HG03108 (cell line): ENCODE measurements around the gene PAPPA.

Source experiments
- ATAC-seq: cut with Tn5 transposase; IDR thresholded peaks from one replicate; pipeline ENCODE4 v1.9.1; 2021; ENCODE audit warnings: moderate library complexity; ENCODE audit not compliant: unreplicated experiment

Gene PAPPA

DNA sequence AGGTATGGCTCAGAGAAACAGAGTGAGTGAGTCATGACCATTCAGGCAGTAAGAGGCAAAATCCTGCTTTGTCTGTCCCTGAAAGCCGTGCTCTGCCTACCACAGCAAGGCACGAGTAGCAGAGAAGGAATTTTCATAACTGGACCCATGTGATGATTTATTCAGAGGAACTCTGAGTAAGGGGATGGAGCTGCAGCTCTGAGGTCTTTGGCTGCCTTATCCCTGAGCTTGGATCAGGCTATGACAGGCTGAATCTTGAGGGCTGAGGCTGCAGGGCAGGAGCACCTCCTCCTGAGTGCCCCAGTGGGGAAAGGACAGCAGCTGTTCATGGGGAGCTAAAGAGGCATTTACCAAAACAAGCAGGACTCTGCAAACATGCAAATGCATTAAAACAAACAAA is 183.4 kb downstream of the PAPPA start:
- no peak for ATAC-seq

DNA sequence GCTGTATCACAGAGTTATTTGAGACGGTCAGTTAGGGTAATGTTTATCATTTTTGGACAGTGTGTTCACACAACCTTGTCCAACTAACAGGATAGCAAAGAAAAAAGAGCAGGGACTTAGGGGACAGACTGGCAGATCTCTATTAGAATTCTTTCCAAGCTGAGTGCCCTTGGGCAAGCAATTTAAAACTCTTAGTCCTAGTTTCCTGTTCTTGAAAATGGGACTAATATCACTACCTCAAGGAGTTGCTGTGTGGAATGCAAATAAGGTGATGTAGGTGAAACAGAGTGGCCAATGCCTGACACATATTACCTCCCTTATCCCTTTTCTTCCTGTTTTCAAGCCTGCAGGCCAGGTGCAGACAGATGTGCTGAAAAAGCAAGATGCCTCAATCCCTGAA is 186.7 kb downstream of the PAPPA start:
- ATAC-seq: no peak

- no peak for ATAC-seq
Observed at GRCh38 chr9:116342061-116342460, 188.5 kb downstream of the PAPPA start.

DNA sequence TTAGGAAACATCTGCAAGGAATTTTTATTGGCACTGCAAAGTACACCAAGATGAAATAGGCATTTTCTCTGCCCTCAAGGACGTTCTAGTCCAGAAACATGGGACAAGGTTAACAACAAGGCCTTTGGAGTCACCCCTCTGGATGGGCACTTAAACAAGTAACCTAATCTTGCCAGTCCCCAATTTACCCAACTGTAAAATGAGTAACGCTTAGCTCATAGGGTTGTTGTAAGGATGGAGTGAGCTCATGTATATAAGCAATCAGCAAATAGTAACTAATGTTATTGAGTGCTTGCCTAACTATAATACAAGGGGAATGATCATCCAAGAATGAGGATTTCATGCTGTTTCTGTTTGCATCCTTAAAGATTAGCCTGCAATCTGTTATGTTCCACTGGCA is 189.3 kb downstream of the PAPPA start:
- no peak for ATAC-seq

GRCh38 chr9:116344416-116344815 is 190.8 kb downstream of the PAPPA start:
- no peak for ATAC-seq

- no peak for ATAC-seq
Observed at GRCh38 chr9:116345393-116345792, 191.8 kb downstream of the PAPPA start.

DNA sequence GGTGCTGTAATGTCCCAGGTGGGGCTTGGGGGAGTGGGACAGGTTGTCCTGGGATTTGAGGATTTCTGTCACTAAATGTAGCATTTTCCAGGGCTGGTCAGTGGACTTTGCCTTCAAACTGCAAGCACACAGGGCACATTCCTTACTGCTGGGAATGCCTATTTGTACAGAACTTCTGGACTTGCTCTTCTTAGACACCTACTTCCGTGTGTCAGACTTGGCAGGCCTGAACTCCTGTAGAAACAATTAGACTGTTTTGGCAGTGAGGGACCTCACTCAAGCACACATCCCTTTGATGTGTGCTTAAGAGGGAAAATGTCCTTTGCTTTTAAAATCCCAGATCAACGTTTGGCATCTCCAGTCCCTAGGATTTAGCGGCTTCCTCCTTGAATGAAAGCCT is 192.2 kb downstream of the PAPPA start:
- ATAC-seq: no peak

DNA sequence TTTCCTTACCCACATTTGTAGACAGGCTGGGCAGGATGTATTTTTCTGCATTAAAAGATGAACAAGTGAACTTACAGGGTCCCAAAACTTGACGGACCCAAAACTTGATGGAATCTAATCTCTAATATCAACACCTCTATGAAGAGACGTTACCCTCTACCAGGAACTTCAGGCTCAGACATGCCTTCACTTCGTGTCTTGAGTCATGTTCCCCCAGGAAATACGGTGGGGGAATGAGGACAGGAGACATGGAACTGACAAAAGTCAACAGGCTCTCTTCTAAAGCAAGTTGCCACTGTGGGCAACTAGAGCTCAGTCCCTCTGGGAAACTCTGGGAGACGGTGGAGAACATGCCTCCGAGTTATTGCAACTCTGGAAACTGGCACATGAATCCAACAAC is 196.1 kb downstream of the PAPPA start:
- no peak for ATAC-seq

DNA sequence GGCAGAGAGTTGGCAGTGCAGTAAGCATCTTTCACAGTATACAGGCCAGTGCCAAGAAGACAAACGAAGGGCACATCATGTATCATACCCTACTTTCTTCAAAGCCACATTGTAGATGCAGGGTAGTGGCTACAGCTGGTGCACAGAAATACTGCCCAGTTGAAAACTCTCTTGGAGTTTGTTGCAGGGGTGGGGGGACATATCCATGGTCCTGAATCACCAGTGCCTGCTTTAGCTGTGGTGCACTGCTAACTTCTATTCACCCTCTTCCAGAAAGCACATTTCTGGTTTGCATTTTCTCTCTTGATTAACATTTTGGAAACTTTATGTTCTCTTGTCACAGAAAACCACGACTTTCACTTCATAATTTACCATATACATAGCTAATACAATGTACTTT is 196.6 kb downstream of the PAPPA start:
- ATAC-seq: no peak

DNA sequence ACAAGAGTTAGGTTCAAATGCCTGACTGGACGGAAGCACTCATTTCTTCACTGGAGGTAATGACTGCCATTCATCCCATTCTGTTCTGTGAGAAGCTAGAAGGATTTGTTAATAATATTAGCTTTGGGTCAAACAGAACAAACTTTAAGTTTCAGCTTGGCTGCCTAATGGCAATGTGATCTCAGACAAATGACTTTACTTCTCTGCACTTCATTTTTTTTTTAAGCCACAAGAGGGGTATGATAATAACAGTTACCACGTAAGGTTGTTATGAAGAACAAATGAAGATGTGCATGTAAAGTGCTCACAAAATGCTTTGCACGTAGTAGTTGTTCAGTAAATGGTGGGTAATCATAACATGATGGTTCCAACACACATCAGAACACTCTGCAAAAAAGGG is 199.4 kb downstream of the PAPPA start:
- ATAC-seq: no peak

DNA sequence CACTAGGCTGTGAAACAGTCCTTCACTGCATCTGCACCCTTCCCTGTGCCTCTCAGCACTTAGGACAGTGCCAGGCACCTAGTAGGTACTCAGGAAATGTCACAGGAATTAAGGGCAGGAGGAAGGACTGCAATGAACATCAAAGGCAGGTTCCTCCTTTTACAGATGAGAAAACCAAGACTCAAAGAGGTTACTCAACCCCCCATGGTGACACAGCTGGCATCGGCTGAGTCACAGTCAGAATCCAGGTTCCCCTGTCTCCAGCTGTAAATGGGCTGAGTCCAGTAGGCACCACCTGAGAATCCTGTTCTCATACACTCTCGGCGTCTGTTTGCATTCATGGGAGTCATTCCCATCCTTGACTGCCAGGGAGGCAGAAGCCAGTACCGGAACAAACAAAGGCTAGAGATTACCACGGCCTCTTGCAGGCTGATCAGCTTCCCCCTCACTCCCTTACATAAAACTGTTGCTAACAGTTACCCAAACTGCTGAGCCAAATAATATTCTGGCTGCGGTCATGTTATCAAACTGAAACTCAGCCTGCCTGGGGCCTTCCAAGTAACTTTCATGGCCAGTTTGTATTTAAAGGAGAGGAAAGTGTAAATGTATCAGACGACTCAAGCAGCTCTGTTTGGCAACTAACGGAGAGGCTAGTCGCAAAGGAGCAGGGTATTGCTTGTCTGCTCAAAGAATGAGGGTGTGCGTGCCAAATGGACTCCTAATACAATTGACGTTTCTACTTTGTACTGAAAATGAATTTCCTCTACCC is 201.7 kb downstream of the PAPPA start:
- ATAC-seq: no peak

GRCh38 chr9:116358251-116358650 is 204.7 kb downstream of the PAPPA start:
- no peak for ATAC-seq

GRCh38 chr9:116360016-116360415 is 206.4 kb downstream of the PAPPA start:
- no peak for ATAC-seq

- no peak for ATAC-seq
Observed at GRCh38 chr9:116360989-116361388, 207.4 kb downstream of the PAPPA start.

DNA sequence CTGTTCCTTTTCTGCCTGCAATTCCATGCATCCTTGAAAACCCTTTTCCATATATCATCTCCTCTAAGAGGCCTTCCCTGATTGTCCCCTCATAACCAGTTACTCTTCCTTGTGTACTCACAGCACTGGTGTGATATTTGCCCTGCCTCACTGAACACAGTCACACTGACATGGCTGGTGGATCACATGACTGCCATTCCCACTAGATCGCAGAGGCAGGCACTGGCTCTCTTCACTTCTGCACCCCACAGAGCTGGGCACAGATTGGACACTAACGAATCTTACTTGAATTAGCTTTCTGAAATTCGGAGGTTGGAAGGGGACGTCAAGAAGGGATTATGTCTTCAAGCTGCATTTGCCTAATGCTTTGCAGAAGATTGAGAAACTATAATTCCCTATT is 208.0 kb downstream of the PAPPA start:
- ATAC-seq: no peak

GRCh38 chr9:116362493-116362892 is 208.9 kb downstream of the PAPPA start:
- ATAC-seq: no peak

DNA sequence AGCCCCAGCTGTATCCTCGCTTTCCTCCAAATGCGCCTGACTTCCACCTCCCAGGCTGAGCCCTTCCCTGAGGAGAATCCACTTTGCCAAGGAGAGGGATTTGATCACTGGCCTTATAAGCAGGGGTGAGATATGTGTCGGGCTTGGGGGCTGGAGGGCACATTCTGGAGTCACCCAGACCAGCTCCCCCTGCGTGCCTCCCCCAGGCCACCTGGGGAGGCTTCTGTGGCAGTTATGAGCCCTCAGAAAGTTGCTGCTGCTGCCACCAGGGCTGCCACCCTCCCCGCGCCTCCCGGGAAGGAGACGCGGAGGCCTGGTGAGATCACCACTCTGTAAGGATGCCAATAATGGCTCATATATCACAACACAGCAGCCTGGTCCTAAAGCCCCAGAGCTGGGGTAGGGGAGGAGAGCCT is 211.5 kb downstream of the PAPPA start:
- no peak for ATAC-seq

- no peak for ATAC-seq
Observed at GRCh38 chr9:116366241-116366640, 212.7 kb downstream of the PAPPA start.

GRCh38 chr9:116368680-116369079 is 215.1 kb downstream of the PAPPA start:
- ATAC-seq: no peak

- no peak for ATAC-seq
Observed at GRCh38 chr9:116369706-116370105, 216.1 kb downstream of the PAPPA start.

DNA sequence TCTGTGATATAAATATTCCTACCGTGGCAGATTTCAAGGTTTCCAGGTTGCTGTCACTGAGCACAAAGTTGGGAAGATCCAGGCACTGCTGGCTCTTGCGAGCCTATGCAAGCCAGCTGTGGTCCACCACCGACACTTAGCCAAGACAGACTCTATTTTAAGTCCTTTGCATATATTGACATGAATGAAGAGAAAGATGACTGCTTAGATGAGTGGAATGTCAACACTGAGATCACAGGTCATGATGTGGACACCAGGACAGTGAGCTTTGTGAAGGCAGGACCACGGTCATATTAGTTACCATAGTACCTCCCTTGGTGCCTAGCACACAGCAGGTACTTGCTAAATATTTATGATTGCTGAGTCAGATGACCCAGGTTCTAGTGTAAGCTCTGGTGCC is 217.0 kb downstream of the PAPPA start:
- ATAC-seq: no peak

- no peak for ATAC-seq
Observed at GRCh38 chr9:116372081-116372673, 218.6 kb downstream of the PAPPA start.

DNA sequence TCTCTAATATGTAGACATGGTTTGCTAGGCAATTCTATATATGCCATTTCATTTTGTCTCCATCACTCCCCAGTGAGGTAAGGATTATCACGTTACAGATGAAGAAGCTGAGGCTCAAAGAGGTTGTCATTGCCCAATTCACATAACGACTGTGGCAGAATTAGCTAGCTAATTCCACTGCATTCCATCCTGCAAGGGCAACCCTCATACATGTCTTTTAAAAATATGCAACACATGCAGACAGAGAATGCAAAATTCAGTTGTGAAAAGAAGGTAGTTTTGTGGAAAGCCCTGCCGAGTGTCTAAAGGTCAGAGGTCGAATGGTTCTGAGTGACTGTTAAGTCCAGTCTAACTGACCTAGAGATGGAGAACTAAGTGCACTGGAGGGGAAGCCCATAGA is 219.2 kb downstream of the PAPPA start:
- no peak for ATAC-seq
